Measurements from ENCODE around the gene FOXP1. TPM values are rescaled to one million over a fixed set of nuclear protein-coding genes. Genes with fewer than 3 reads are reported as not detected.

The FOXP1 gene
- total and polyA plus RNA-seq, 3 donors from 2014 or later: 37.8 to 105 (median 75.9) TPM

DNA sequence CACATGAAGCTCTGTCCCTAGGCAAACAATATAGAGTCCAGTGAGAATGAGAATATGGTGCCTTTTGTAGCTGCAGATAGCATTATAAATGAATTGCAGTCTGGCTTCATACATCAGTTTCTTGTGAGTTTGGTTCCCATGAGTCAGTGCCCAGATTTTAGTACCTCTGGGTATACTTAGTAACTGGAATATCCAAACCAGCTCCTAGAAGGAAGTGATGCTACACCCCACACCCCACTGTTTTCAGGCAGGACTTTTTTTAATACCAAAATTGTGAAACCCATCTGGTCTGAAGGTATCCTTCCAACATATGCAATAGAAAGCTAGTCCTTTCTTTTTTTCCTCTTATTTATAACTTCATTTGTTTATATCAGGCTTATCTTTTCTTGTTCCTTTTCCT, 42.1 kb upstream of the FOXP1 start:
- no peaks in the 10 kb centered on the region for H3K36me3 ChIP-seq (ENCODE audit: low read depth, missing control alignments)
- no peaks in the 10 kb centered on the region for H3K4me1 ChIP-seq
- no peak for TF ChIP-seq POLR2A (IDR thresholded peaks at IDR 0.05)
- TF ChIP-seq, protein P1, sequence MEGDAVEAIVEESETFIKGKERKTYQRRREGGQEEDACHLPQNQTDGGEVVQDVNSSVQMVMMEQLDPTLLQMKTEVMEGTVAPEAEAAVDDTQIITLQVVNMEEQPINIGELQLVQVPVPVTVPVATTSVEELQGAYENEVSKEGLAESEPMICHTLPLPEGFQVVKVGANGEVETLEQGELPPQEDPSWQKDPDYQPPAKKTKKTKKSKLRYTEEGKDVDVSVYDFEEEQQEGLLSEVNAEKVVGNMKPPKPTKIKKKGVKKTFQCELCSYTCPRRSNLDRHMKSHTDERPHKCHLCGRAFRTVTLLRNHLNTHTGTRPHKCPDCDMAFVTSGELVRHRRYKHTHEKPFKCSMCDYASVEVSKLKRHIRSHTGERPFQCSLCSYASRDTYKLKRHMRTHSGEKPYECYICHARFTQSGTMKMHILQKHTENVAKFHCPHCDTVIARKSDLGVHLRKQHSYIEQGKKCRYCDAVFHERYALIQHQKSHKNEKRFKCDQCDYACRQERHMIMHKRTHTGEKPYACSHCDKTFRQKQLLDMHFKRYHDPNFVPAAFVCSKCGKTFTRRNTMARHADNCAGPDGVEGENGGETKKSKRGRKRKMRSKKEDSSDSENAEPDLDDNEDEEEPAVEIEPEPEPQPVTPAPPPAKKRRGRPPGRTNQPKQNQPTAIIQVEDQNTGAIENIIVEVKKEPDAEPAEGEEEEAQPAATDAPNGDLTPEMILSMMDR (IDR thresholded peaks at IDR 0.05): no peak
- intact Hi-C loops (cut with DNase I; ENCODE audit: low total_unique reads): no loop called here
- H3K27me3 ChIP-seq: no peaks in the 10 kb centered on the region
- no peak for DNase-seq
- H3K27ac ChIP-seq: no peak overlapping the region
- H3K9me3 ChIP-seq: no peaks in the 10 kb centered on the region
- no peak overlapping the region for H3K4me3 ChIP-seq

DNA sequence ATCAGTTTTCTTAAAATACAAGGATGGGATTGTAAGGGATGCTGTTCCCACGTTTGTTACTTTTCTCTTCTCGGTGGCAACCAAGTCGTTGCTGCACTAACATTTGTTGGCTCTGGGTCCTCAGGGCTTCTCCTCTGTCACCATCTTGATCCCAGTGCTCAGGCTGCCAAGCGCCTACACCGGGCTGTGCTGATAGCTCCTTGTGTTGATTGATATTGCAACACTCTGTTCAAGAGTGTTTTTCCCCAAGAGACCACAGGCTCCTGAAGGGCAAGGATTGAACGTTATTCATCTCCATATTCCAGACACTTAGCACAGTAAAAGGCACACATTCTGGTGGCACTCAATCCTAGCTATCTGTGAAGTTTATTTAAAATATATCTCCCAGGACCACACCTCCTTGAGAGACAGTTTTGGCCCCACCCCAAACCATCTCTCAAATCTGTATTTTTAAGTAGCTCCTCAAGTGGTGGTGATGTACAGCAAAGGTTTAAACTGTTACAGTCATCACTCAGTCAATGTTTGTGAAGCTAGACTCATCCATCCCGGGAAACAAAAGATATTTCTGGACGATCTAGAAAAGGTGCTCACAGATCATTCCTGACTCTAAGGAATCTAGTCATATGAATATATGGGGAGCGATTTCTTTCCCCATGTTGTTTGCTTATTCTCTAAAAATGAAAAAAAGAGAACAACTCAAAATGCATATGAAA, 38.5 kb upstream of the FOXP1 start:
- Histone ChIP-seq H3K27me3 (no peaks in the 10 kb centered on the region), H3K36me3 (ENCODE audit: low read depth, missing control alignments) (no peaks in the 10 kb centered on the region), H3K27ac (no peak overlapping the region), H3K9me3 (no peaks in the 10 kb centered on the region), H3K4me3 (no peak overlapping the region), H3K4me1 (no peaks in the 10 kb centered on the region)
- intact Hi-C loops (cut with DNase I; ENCODE audit: low total_unique reads): no loop called here
- WGBS, 2 donors: 85 to 92% methylated on average over 9 of the region's 9 CpGs
- no peak for TF ChIP-seq POLR2A (IDR thresholded peaks at IDR 0.05)
- TF ChIP-seq, protein P1 (IDR thresholded peaks at IDR 0.05): no peak
- DNase-seq: no peak

DNA sequence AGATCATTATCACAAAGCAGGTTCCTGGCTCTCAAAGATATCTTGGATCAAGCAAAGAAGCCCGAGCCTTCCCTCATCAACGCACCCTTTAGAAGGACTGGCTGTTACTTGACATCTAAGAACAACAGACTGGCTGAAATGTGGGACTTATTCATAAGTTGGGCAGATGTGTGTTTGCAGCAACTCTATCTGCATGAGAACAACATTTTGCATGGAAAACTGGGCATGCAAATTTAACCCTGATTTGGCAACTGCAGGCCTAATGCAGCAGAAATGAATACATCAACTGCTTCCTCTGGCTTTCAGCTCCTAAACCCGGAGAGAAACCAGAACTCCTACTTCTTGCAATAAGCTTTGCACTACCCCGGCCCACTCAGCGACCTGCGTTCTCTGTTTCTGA, 35.0 kb upstream of the FOXP1 start:
- intact Hi-C loops (cut with DNase I; ENCODE audit: low total_unique reads): no loop called here
- Histone ChIP-seq H3K36me3 (ENCODE audit: low read depth, missing control alignments) (no peaks in the 10 kb centered on the region), H3K9me3 (no peaks in the 10 kb centered on the region), H3K27me3 (no peaks in the 10 kb centered on the region), H3K27ac (no peak overlapping the region), H3K4me1 (no peaks in the 10 kb centered on the region), H3K4me3 (no peak overlapping the region)
- DNase-seq: no peak
- no peak for TF ChIP-seq POLR2A (IDR thresholded peaks at IDR 0.05)
- TF ChIP-seq, protein P1 (IDR thresholded peaks at IDR 0.05): no peak
- 84 to 88% methylated on average over 6 of the region's 6 CpGs for WGBS, 2 donors

DNA sequence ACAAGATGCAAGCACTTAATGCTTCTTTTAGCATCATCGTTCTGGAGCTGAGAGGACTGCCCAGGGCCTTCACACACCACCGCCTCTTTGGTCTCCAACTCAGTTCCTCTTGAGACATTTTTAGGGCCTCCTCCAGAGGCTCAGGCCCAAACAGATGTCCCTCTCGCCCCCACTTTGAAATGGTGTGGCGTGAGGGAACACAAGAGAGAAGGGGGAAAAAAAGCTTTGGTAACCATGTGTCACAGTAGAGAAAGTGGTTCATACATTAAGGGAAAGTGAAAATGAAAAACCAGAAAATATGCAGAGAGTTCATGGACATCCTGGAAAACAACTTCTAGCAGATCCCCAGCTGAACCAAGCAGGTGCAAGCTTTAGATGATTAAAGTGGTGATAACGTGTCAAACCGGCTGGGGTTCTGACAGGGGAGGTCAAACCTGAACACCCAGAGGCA, 33.1 kb upstream of the FOXP1 start:
- WGBS, 2 donors: 84 to 94% methylated on average over 6 of the region's 6 CpGs
- Histone ChIP-seq H3K9me3 (no peaks in the 10 kb centered on the region), H3K4me1 (no peaks in the 10 kb centered on the region), H3K27me3 (no peaks in the 10 kb centered on the region), H3K27ac (no peak overlapping the region), H3K4me3 (no peak overlapping the region), H3K36me3 (ENCODE audit: low read depth, missing control alignments) (no peaks in the 10 kb centered on the region)
- TF ChIP-seq, protein P1 (IDR thresholded peaks at IDR 0.05): no peak
- TF ChIP-seq POLR2A (IDR thresholded peaks at IDR 0.05): no peak
- DNase-seq: no peak
- intact Hi-C loops (cut with DNase I; ENCODE audit: low total_unique reads): no loop called here

DNA sequence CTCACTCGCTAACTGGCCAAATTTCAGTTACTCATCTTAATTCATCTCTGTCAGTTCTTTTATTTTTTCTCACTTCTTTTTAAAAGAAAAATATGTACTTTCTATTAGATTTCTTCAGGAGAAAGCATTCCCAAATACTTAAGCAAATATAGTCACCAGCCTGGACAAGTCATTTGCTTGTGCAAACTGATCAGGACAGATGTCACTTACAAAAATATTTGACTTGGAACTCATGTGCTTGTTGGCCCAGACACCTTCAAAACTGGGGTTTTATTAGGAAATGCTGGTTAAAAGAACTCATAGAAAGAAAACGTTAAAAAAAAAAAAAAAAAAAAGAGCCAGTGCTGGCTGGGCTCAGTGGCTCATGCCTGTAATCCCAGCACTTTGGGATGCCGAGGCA, 31.3 kb upstream of the FOXP1 start:
- DNase-seq: no peak

More for the DNA sequence above, 31.3 kb upstream of the FOXP1 start:
- H3K9me3 ChIP-seq: no peaks in the 10 kb centered on the region
- no peaks in the 10 kb centered on the region for H3K4me1 ChIP-seq
- WGBS, 2 donors: 80 to 96% methylated on average over 3 of the region's 3 CpGs
- intact Hi-C loops (cut with DNase I; ENCODE audit: low total_unique reads): no loop called here
- no peak overlapping the region for H3K27ac ChIP-seq
- no peak overlapping the region for H3K4me3 ChIP-seq
- H3K27me3 ChIP-seq: no peaks in the 10 kb centered on the region
- H3K36me3 ChIP-seq (ENCODE audit: low read depth, missing control alignments): no peaks in the 10 kb centered on the region
- TF ChIP-seq, protein P1 (IDR thresholded peaks at IDR 0.05): no peak
- no peak for TF ChIP-seq POLR2A (IDR thresholded peaks at IDR 0.05)
